Body of pancreas (tissue), 4 donors: ENCODE data around the gene PDE9A. TPM values are rescaled to one million over a fixed set of nuclear protein-coding genes. Genes with fewer than 3 reads are reported as not detected.

Source experiments
- ATAC-seq: fragments of 150-250 bp; one replicate; pipeline ENCODE4 v1.9.1; 2016
- DNase-seq, 4 donors: peaks; one replicate each; pipeline ENCODE4 v3.0.0-alpha.2; 2019
- H3K27ac ChIP-seq, 4 donors: fragments of 200-600 bp; sonication (generic); 1 replicate in 3 of 4; 2 replicates in 1 of 4; pipeline versions ENCODE4 v1.5.1 to v1.6.1; 2016 to 2019; ENCODE audit warnings: mild to moderate bottlenecking in 1 of 4, mixed read lengths in 1 of 4, moderate library complexity in 1 of 4
- H3K27me3 ChIP-seq, 2 donors: fragments of 200-600 bp; sonication (generic); one replicate each; pipeline ENCODE4 v1.6.0; 2016; ENCODE audit warnings: mild to moderate bottlenecking in 1 of 2
- H3K36me3 ChIP-seq, 2 donors: fragments of 200-600 bp; sonication (generic); replicated peaks in 1 of 2; 2 replicates each; pipeline ENCODE4 v1.5.1; 2016; ENCODE audit warnings: low read depth in 2 of 2; ENCODE audit not compliant: insufficient read depth in 1 of 2
- H3K4me1 ChIP-seq: fragments of 200-600 bp; sonication (generic); one replicate; pipeline ENCODE4 v1.6.0; 2016
- H3K4me3 ChIP-seq, 2 donors: fragments of 200-600 bp; sonication (generic); 1 replicate in 1 of 2; 2 replicates in 1 of 2; pipeline ENCODE4 v1.5.1; 2016 to 2019
- H3K9me3 ChIP-seq, 3 donors: fragments of 200-600 bp; sonication (generic); 1 replicate in 2 of 3; 2 replicates in 1 of 3; pipeline ENCODE4 v1.5.1; 2016
- POLR2A ChIP-seq, 3 donors: fragments of 450-650 bp; IDR thresholded peaks; one replicate each; pipeline ENCODE4 v1.6.1; 2016; ENCODE audit warnings: antibody characterized with exemption in 3 of 3, mild to moderate bottlenecking in 2 of 3
- WGBS, 2 donors: methylation state at CpG; one replicate each; pipeline ENCODE4 v1.1.5; 2017; 5-methylcytosine and 5-hydroxymethylcytosine counted together
- intact Hi-C: fragments of 100-400 bp; cut with DNase I; formaldehyde crosslinking; loops from one replicate; pipeline ENCODE4 v1.15.1; 2023
- total RNA-seq, 2 donors: library from RNA; depleted of rRNA; stranded (reverse); fragments of >200 nt; gene quantifications; one replicate each; pipeline ENCODE4 v1.1.0, GENCODE V29; 2016
- TF ChIP-seq, protein P1 (sequence below), 7 experiments: fragments of 450-650 bp in 4 of 7; fragments of 200-600 bp in 3 of 7; sonication (generic) in 3 of 7; IDR thresholded peaks; one replicate each; pipeline ENCODE4 v1.5.1; 2016 to 2019; ENCODE audit warnings: antibody characterized with exemption in 7 of 7

The PDE9A gene
- 1 to 10 TPM; 5.2 to 7.9 TPM for total RNA-seq

DNA sequence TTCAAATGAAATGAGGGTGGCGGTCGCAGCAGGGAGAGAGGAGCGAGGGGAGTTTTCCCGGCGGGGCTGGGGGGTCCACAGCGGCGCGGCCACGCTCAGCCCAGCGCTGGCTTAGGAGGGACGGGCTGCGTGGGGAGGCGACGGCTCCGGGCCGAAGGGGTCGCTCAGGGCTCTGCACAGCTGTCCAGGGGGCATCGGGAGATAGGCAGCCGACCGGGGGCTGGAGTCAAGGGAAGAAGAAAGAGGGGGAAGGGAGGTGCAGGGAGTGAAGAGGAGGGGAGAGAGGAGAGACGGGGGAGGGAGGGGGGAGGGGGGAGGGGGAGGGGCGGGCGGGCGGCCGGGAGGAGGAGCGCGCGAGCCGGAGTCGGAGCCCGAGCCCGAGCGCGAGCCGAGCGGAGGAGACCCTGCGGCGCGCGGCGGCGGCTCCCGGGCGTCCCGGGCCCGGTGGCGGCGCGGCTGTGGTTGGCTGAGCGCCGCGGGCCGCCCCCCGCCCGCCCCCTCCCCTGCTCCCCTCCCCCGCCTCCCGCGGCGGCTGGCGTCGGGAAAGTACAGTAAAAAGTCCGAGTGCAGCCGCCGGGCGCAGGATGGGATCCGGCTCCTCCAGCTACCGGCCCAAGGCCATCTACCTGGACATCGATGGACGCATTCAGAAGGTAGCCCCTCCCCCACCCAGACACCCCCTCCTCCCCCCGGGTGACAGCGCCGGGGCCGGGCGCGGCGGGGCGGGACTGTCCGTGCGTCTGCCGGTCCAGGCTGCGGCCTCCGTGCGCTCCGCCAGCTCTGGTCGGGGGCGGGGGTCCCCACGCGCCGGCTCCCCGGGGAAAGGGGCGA lies at the start of gene PDE9A:
Gene PDE9A (plus strand): TSS at position 391 of the 831 bp plus-strand sequence. CDS start 194 bp downstream, at position 585.
- Histone ChIP-seq H3K27ac (peak within 1 kb of the TSS; percentile 16 to 82 (median 79)), H3K36me3 (no peaks in the 10 kb centered on the region), H3K9me3 (no peaks in the 10 kb centered on the region), H3K27me3 (peaks cover 0 to 11% of the 10 kb centered on the region in 2 donors), H3K4me1 (peaks cover 21% of the 10 kb centered on the region), H3K4me3 (peak within 1 kb of the TSS; percentile 4 to 20)
- TF ChIP-seq POLR2A (IDR thresholded peaks at IDR 0.05): no peak
- TF ChIP-seq, protein P1, sequence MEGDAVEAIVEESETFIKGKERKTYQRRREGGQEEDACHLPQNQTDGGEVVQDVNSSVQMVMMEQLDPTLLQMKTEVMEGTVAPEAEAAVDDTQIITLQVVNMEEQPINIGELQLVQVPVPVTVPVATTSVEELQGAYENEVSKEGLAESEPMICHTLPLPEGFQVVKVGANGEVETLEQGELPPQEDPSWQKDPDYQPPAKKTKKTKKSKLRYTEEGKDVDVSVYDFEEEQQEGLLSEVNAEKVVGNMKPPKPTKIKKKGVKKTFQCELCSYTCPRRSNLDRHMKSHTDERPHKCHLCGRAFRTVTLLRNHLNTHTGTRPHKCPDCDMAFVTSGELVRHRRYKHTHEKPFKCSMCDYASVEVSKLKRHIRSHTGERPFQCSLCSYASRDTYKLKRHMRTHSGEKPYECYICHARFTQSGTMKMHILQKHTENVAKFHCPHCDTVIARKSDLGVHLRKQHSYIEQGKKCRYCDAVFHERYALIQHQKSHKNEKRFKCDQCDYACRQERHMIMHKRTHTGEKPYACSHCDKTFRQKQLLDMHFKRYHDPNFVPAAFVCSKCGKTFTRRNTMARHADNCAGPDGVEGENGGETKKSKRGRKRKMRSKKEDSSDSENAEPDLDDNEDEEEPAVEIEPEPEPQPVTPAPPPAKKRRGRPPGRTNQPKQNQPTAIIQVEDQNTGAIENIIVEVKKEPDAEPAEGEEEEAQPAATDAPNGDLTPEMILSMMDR (IDR thresholded peaks at IDR 0.05): no peak
- DNase-seq (peak; percentile 45 to 52 (median 50)), ATAC-seq (peak; percentile 51)
- intact Hi-C loops: no loop called here
- 2 to 6% methylated on average over 20 to 73 of the region's 91 CpGs for WGBS, 2 donors

- no peaks in the 10 kb centered on the region for H3K4me1 ChIP-seq
- H3K27me3 ChIP-seq: no peaks in the 10 kb centered on the region
- WGBS, 2 donors: 63 to 68% methylated on average over 4 of the region's 4 CpGs
- H3K36me3 ChIP-seq: no peaks in the 10 kb centered on the region
- DNase-seq (no peak), ATAC-seq (no peak)
- TF ChIP-seq POLR2A (IDR thresholded peaks at IDR 0.05): no peak
- TF ChIP-seq, protein P1 (IDR thresholded peaks at IDR 0.05): no peak
- no peak overlapping the region for H3K27ac ChIP-seq
- H3K4me3 ChIP-seq: no peak overlapping the region
- H3K9me3 ChIP-seq: no peaks in the 10 kb centered on the region
- intact Hi-C loops: no loop called here
Observed at GRCh38 chr21:42607102-42607501, 46.3 kb upstream of the PDE9A start.

DNA sequence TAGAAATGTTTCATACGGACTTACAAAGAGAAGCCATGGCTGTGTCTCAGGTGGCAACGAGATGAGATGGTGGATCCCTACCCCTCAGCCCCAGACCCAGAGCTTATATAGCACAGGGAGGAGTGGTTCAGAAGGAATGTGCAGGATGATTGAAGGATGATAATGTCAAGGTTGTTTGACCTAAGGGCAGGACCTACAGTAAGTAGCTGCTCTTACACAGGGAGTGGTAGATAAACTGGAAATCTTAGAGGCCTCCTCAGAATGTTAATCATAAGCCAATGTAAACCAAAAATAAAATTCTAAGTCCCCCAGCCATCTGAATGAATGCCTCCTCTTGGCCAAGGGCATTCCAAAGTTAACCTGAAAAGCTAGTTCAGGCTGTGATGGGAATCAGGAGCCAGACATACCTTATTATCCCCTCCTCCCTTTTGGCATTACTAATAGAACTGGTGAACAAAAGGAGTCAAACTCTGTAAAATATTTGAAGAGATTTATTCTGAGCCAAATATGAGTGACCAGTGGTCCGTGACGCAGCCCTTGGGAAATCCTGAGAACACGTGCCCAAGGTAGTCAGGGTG lies 45.8 kb upstream of the PDE9A start:
- no peaks in the 10 kb centered on the region for H3K36me3 ChIP-seq
- TF ChIP-seq, protein P1 (IDR thresholded peaks at IDR 0.05): no peak
- TF ChIP-seq POLR2A (IDR thresholded peaks at IDR 0.05): no peak
- H3K4me1 ChIP-seq: no peaks in the 10 kb centered on the region
- 77 to 83% methylated on average over 5 of the region's 5 CpGs for WGBS, 2 donors
- no peaks in the 10 kb centered on the region for H3K9me3 ChIP-seq
- no peak overlapping the region for H3K4me3 ChIP-seq
- H3K27ac ChIP-seq: no peak overlapping the region
- intact Hi-C loops: no loop called here
- DNase-seq (no peak), ATAC-seq (no peak)
- no peaks in the 10 kb centered on the region for H3K27me3 ChIP-seq

- no peaks in the 10 kb centered on the region for H3K4me1 ChIP-seq
- no peaks in the 10 kb centered on the region for H3K36me3 ChIP-seq
- 54 to 62% methylated on average over 4 of the region's 4 CpGs for WGBS, 2 donors
- ATAC-seq (no peak), DNase-seq (no peak)
- no peaks in the 10 kb centered on the region for H3K9me3 ChIP-seq
- intact Hi-C loops: no loop called here
- H3K27me3 ChIP-seq: no peaks in the 10 kb centered on the region
- no peak overlapping the region for H3K4me3 ChIP-seq
- H3K27ac ChIP-seq: no peak overlapping the region
- TF ChIP-seq, protein P1 (IDR thresholded peaks at IDR 0.05): no peak
- no peak for TF ChIP-seq POLR2A (IDR thresholded peaks at IDR 0.05)
Observed at GRCh38 chr21:42608446-42608845, 45.0 kb upstream of the PDE9A start.
